Panc1 (cell line): ENCODE results near the gene CHST8. TPM values are rescaled to one million over a fixed set of nuclear protein-coding genes. Genes with fewer than 3 reads are reported as not detected.

Experiments
- ATAC-seq: fragments of 200-7000 bp; cut with Tn5 transposase; 2 replicates; pipeline ENCODE4 v1.9.1; 2020; ENCODE audit warnings: mild to moderate bottlenecking, moderate library complexity
- BruUV-seq: library from RNA; stranded (reverse); fragments of 400-500 nt; replicated peaks from 2 replicates; lab custom pipeline; 2021; lab: Mats Ljungman, UMichigan
- CTCF ChIA-PET: fragments of 300-600 bp; sonication (Branson Sonifier 250); formaldehyde crosslinking; loops from one replicate; lab custom pipeline; 2022; ENCODE audit warnings: antibody characterized with exemption; lab: Charles Lee
- POLR2A ChIA-PET: fragments of 300-600 bp; sonication (Branson Sonifier 250); formaldehyde crosslinking; loops from one replicate; lab custom pipeline; 2022; ENCODE audit warnings: antibody characterized with exemption; lab: Charles Lee
- DNase-seq: peaks from one replicate; pipeline ENCODE4 v3.0.0-alpha.2; 2010; ENCODE audit warnings: low read depth, low spot score
- H3K27ac ChIP-seq: 2 replicates; pipeline ENCODE4 v1.5.1; 2011; ENCODE audit warnings: mild to moderate bottlenecking, low read length, inconsistent platforms
- H3K27me3 ChIP-seq: fragments of 200-500 bp; sonication (Bioruptor generic); 2 replicates; pipeline ENCODE4 v1.6.0; 2014; ENCODE audit warnings: low read length, inconsistent platforms; ENCODE audit not compliant: control insufficient read depth, insufficient read depth
- H3K36me3 ChIP-seq: fragments of 200-500 bp; sonication (Bioruptor generic); 2 replicates; pipeline ENCODE4 v1.5.1; 2014; ENCODE audit warnings: inconsistent platforms, mild to moderate bottlenecking, low read length, moderate library complexity; ENCODE audit not compliant: control insufficient read depth, insufficient read depth
- H3K4me1 ChIP-seq: 2 replicates; pipeline ENCODE4 v1.5.1; 2011; ENCODE audit warnings: inconsistent platforms, mild to moderate bottlenecking, low read length, moderate library complexity; ENCODE audit not compliant: control insufficient read depth, insufficient read depth
- H3K4me3 ChIP-seq, 2 experiments: 2 replicates each; pipeline ENCODE4 v1.5.1; 2011 to 2012; ENCODE audit warnings: low read depth in 2 of 2, low read length in 2 of 2, mild to moderate bottlenecking in 2 of 2, inconsistent platforms in 1 of 2, moderate library complexity in 1 of 2
- H3K9me3 ChIP-seq: fragments of 200-500 bp; sonication (Bioruptor generic); 2 replicates; pipeline ENCODE4 v1.5.1; 2014; ENCODE audit warnings: low read depth, mild to moderate bottlenecking, inconsistent platforms, low read length, moderate library complexity; ENCODE audit not compliant: control insufficient read depth, insufficient read depth
- CTCF ChIP-seq: fragments of 450-650 bp; IDR thresholded peaks from 2 replicates; pipeline ENCODE4 v1.5.1; 2017; ENCODE audit warnings: mild to moderate bottlenecking
- POLR2AphosphoS5 ChIP-seq: IDR thresholded peaks from 2 replicates; pipeline ENCODE4 v1.6.1; 2012; ENCODE audit warnings: mild to moderate bottlenecking, low read depth, low read length, moderate library complexity
- REST ChIP-seq, 2 experiments: IDR thresholded peaks; 2 replicates each; pipeline ENCODE4 v1.6.1; 2011 to 2012; ENCODE audit warnings: low read depth in 2 of 2, control low read depth in 1 of 2, low read length in 1 of 2, mild to moderate bottlenecking in 1 of 2, moderate library complexity in 1 of 2; ENCODE audit not compliant: insufficient read depth in 1 of 2
- SIN3A ChIP-seq: IDR thresholded peaks from 2 replicates; pipeline ENCODE4 v1.6.1; 2012; ENCODE audit warnings: low read depth, mild to moderate bottlenecking, low read length, moderate library complexity, borderline replicate concordance; ENCODE audit not compliant: insufficient read depth
- TCF7L2 ChIP-seq: IDR thresholded peaks from 2 replicates; pipeline ENCODE4 v1.6.1; 2011; ENCODE audit warnings: mild to moderate bottlenecking, low read depth, low read length, inconsistent platforms
- in situ Hi-C: cut with HindIII; loops from 2 replicates; pipeline ENCODE4 v1.10.0; 2016; ENCODE audit warnings: low sequenced_read_pairs, low pct_unique_long_range_greater_than_20kb
- intact Hi-C: fragments of 100-400 bp; cut with micrococcal nuclease; formaldehyde crosslinking; loops from one replicate; pipeline ENCODE4 v1.10.0; 2022; ENCODE audit not compliant: unreplicated experiment
- total RNA-seq: library from RNA; stranded (reverse); gene quantifications from one replicate; pipeline ENCODE4 v1.2.1, GENCODE V29; 2021; ENCODE audit not compliant: unreplicated experiment

CHST8 gene
- total RNA-seq, 1 experiment from 2014 or later: 0.28 TPM

GRCh38 chr19:33681081-33681680 lies 59.4 kb downstream of the CHST8 start:
- CTCF ChIA-PET: no interaction called here

GRCh38 chr19:33683881-33684537 lies 62.3 kb downstream of the CHST8 start:
- no TSS peak for BruUV-seq
- no peak for DNase-seq
- H3K27me3 ChIP-seq: peaks cover 36% of the 10 kb centered on the region
- no peaks in the 10 kb centered on the region for H3K4me1 ChIP-seq
- CTCF ChIA-PET: interaction anchor here (0.6 kb wide), 1 partner anchor 193 kb away, joined by 3 read pairs; no protein-coding TSS in a partner anchor
- POLR2A ChIA-PET: no interaction called here
- no peaks in the 10 kb centered on the region for H3K9me3 ChIP-seq
- no peak overlapping the region for H3K4me3 ChIP-seq
- H3K27ac ChIP-seq: no peak overlapping the region
- peak; percentile 74 for ATAC-seq
- H3K36me3 ChIP-seq: no peaks in the 10 kb centered on the region; the same call in 1 of the 2 replicates
- intact Hi-C loops (no loop called here), in situ Hi-C loops (no loop called here)
- no peak for TF ChIP-seq TCF7L2
- TF ChIP-seq SIN3A: no peak
- TF ChIP-seq CTCF: no peak
- TF ChIP-seq REST (IDR thresholded peaks at IDR 0.05; ENCODE audit: insufficient read depth in 1 of 2, low read depth in 2 of 2, low read length in 1 of 2): peak; percentile 94 to 96

More at GRCh38 chr19:33681081-33681680, 59.4 kb downstream of the CHST8 start:
- no peaks in the 10 kb centered on the region for H3K4me1 ChIP-seq
- H3K27ac ChIP-seq: no peak overlapping the region
- H3K27me3 ChIP-seq: peaks cover 36% of the 10 kb centered on the region
- H3K4me3 ChIP-seq: no peak overlapping the region
- no peak for ATAC-seq
- DNase-seq: no peak
- intact Hi-C loops: no loop called here
- in situ Hi-C loops: no loop called here
- no peaks in the 10 kb centered on the region; the same call in 1 of the 2 replicates for H3K36me3 ChIP-seq
- no TSS peak for BruUV-seq
- TF ChIP-seq REST (IDR thresholded peaks at IDR 0.05; ENCODE audit: insufficient read depth in 1 of 2, low read depth in 2 of 2, low read length in 1 of 2) (no peak), SIN3A (no peak), CTCF (no peak), TCF7L2 (no peak), POLR2AphosphoS5 (no peak)
- POLR2A ChIA-PET: no interaction called here
- H3K9me3 ChIP-seq: no peaks in the 10 kb centered on the region
